Limb (tissue), 2 donors: ENCODE measurements around the gene SIPA1L3.

ENCODE experiments used
- DNase-seq, 2 donors: peaks; one replicate each; pipeline ENCODE4 v3.0.0-alpha.2; 2016; ENCODE audit errors: extremely low spot score in 2 of 2

The SIPA1L3 gene

GRCh38 chr19:37998801-37999308 is 91.8 kb downstream of the SIPA1L3 start:
- no peak for DNase-seq

GRCh38 chr19:37999309-38000213 is 92.6 kb downstream of the SIPA1L3 start:
- DNase-seq: peak in 1 of 2 donors; percentile 33

DNA sequence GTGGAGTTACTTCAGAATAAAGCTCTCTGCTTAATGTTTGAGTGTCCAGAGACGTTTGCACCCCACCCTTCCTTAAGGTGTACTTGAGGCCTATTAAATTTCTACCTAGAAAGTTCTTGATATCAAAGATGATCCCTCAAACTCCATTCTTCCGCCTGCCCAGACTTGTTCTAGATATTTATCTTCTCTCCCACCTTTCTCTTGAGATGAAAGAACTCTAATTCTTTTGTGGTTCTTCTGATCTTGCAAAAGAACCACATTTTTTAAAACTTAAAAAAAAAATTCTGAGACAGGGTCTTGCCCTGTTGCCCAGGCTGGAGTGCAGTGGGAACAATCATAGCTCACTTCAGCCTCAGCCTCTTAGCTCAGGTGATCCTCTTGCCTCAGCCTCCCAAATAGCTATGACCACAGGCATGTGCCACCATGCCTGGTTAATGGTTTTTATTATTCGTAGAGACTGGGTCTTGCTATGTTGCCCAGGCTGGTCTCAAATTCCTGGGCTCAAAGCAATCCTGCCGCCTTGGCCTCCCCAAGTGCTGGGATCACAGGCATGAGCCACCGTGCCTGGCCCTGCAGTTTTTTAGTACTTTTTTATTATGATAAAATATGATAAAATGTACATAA is 94.3 kb downstream of the SIPA1L3 start:
- no peak for DNase-seq

GRCh38 chr19:38003438-38004185 is 96.6 kb downstream of the SIPA1L3 start:
- DNase-seq: peak; percentile 76 to 85

DNA sequence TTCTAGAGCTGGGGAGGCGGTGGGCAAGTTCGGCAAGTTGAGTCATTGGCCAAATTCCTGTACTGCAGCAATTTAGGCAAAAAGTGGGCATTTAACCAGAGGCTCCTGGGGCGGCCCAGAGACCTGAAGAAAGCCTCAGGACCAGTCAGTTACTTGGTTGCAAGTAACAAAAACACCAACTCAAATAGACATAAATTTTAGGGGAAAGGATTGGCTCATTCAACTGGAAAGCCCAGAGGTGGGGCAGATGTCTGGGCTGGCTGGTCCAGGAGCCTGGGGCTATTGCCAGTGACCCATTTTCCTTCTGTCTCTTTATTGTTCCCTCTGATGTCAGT is 97.1 kb downstream of the SIPA1L3 start:
- DNase-seq: no peak

GRCh38 chr19:38004521-38005223 is 97.7 kb downstream of the SIPA1L3 start:
- DNase-seq: peak; percentile 86 to 94

- no peak for DNase-seq
These were observed 98.2 kb downstream of the SIPA1L3 start for GRCh38 chr19:38005224-38005614.

- no peak for DNase-seq
These were observed 99.5 kb downstream of the SIPA1L3 start for GRCh38 chr19:38006361-38007045.

- no peak for DNase-seq
These were observed 102.7 kb downstream of the SIPA1L3 start for GRCh38 chr19:38009650-38010242.

DNA sequence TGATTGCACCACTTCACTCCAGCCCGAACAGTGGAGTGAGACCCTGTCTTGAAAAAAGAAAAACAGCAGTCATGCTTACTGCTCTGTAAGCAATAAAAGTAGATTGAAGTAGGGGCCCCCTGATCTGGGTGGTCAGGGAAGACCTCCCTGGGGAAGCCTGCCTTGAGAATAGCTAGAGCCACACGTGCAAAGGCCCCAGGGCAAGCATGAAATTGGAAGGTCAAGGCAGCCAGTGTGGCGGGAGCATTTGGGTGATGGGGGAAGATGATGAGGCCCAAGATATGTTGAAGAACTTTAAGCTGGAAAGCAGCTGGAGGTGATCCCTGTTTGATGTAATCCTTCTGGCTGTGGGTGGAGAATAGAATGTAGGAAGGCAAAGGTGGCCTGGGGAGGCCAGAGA is 104.4 kb downstream of the SIPA1L3 start:
- no peak for DNase-seq

DNA sequence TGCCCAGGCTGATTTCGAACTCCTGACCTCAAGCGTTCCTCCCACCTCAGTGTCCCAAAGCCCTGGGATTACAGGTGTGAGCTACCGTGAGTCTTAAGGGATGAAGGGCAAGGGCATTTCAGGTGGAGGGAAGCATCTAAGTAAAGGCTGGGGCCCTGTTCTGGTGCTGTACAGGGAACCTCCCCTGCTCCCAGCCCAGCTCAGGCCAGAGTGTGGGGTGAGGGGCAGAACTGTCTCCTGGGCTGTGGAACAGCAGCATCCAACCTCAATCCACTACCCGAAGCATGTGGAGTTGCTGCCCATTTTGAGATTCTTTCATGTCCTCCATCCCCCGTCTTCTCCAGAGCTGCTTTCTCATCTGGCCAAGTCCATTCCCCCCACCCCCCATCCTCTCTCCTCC is 105.3 kb downstream of the SIPA1L3 start:
- no peak for DNase-seq

DNA sequence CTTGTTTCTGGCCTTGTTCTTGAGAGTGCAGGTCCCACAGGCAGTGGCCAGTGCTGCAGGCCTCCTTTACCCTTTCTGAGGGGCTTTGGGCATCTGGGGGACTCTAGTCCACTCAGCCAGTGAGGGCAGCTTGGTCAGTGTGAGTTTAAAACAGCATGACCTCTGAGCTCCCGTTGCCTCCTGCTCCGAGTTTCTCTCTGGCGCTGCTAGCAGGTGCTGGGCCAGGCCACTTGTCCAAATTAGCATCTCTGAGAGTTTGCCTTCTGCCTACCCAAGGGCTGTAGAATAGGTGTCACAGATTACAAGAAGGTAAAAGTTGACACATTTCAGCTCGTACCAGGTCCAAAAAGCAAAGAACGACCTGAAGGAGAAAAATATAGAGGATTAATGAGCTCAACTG is 105.9 kb downstream of the SIPA1L3 start:
- no peak for DNase-seq

- DNase-seq: no peak
These were observed 107.0 kb downstream of the SIPA1L3 start for GRCh38 chr19:38013913-38014580.

GRCh38 chr19:38015216-38015615 is 108.2 kb downstream of the SIPA1L3 start:
- DNase-seq: no peak

DNA sequence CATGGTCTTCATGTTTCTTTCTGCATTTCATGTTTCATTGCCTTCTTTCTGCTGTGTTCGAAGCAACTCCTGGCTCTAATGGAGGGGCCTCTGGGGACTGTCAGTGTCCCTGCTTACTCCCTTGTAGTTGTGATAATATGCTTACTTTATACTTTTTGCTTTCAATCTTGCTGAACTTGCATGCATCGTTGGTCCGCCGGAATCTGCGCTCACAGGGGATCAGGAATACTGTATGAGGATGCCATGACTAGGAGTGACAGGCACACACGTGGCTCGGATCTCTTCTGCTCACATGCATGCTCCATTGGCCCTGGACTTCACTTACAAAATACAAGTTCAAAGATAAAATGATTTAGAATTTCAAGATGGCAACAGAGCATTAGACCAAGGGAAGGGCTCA is 108.8 kb downstream of the SIPA1L3 start:
- DNase-seq: no peak

GRCh38 chr19:38017401-38018151 is 110.6 kb downstream of the SIPA1L3 start:
- DNase-seq: no peak

- no peak for DNase-seq
These were observed 111.8 kb downstream of the SIPA1L3 start for GRCh38 chr19:38018694-38019395.

GRCh38 chr19:38019396-38019724 is 112.4 kb downstream of the SIPA1L3 start:
- DNase-seq: no peak

- DNase-seq: no peak
These were observed 113.3 kb downstream of the SIPA1L3 start for GRCh38 chr19:38020311-38020710.
